GM21825 (cell line): ENCODE results near the gene ADIPOQ.
"Not testable (repeated sequence)": the region's sequence is repeated elsewhere in the genome, so short reads cannot be mapped to it uniquely, and the experiment has no call there.

Experiments
- ATAC-seq: cut with Tn5 transposase; IDR thresholded peaks from one replicate; pipeline ENCODE4 v1.9.1; 2021; ENCODE audit warnings: mild to moderate bottlenecking, moderate library complexity; ENCODE audit not compliant: unreplicated experiment

The ADIPOQ gene

DNA sequence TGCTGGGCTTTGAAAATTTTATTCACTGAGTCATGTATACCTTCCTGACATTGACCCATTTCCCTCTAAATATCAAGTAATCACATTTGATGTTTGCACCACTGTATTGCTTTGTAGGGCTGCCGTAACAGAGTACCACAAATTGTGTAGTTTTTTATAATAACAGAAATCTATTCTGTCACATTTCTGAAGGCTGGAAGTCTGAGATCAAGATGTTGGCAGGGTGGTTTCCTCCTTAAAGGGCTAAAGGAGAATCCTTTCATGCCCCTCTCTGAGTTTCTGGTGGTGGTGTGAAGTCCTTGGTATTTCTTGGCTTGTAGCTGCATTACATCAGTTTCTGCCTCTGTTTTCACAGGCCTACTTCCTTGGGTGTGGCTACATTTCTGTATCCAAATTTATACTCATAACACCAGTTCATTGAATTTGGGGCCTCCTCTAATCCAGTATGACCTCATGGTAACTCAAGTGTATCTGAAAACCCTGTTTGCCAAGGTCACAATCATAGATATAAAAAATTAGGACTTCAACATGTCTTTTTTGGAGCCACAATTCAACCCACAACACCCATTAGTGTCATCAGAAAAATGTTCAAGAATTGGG lies 58.7 kb downstream of the ADIPOQ start:
- no peak for ATAC-seq

GRCh38 chr3:186902154-186902553 lies 59.6 kb downstream of the ADIPOQ start:
- no peak for ATAC-seq

- no peak for ATAC-seq
Measured at GRCh38 chr3:186902713-186903112, 60.2 kb downstream of the ADIPOQ start.

DNA sequence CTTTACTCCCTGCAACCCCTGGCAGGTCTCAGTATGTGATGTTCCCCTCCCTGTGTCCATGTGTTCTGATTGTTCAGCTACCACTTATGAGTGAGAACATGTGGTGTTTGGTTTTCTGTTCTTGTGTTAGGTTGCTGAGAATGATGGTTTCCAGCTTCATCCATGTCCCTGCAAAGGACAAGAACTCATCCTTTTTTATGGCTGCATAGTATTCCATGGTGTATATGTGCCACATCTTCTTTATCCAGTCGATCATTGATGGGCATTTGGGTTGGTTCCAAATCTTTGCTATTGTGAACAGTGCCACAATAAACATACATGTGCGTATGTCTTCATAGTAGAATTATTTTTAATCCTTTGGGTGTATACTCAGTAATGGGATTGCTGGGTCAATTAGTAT lies 61.2 kb downstream of the ADIPOQ start:
- ATAC-seq, result not testable (repeated sequence)

DNA sequence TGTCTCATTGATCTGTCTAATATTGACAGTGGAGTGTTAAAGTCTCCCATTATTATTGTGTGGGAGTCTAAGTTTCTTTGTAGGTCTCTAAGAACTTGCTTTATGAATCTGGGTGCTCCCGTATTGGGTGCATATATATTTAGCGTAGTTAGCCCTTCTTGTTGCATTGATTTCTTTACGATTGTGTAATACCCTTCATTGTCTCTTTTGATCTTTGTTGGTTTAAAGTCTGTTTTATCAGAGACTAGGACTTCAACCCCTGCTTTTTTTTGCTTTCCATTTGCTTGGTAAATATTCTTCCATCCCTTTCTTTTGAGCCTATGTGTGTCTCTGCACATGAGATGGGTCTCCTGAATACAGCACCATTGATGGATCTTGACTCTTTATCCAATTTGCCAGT lies 64.6 kb downstream of the ADIPOQ start:
- ATAC-seq, result not testable (repeated sequence)
